Measurements from ENCODE around the gene B3GNT9.

Gene B3GNT9

GRCh38 chr16:67169011-67169451 is 18.2 kb upstream of the B3GNT9 start:
- in situ Hi-C loops (cut with MboI; ENCODE audit: low sequenced_read_pairs), result loop anchor here (25.0 kb wide), 1 partner anchor 207 kb away; the partner anchor contains the start of gene CES3

DNA sequence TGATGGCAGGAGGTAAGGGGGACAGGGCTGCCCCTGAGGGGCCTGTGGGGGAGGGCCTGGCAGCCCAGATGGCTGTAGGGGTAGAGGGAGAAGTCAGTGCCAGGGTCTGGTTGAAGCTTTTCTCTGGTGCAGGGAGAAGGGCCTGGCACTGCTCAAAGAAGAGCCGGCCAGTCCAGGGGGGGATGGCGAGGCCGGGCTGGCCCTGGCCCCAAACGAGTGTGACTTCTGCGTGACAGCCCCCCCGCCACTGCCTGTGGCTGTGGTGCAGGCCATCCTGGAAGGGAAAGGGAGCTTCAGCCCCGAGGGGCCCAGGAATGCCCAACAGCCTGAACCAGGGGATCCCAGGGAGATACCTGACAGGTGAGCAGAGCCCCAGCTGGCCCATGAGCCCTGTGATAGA is 16.8 kb upstream of the B3GNT9 start:
- in situ Hi-C loops (cut with MboI; ENCODE audit: low sequenced_read_pairs), result loop anchor here (25.0 kb wide), 1 partner anchor 205 kb away; the partner anchor contains the start of gene CES3

GRCh38 chr16:67166598-67167168 is 15.9 kb upstream of the B3GNT9 start:
- in situ Hi-C loops (cut with MboI; ENCODE audit: low sequenced_read_pairs), result loop anchor here (25.0 kb wide), 1 partner anchor 204 kb away; the partner anchor contains the start of gene CES3

GRCh38 chr16:67166110-67166547 is 15.3 kb upstream of the B3GNT9 start:
- in situ Hi-C loops (cut with MboI; ENCODE audit: low sequenced_read_pairs), result loop anchor here (25.0 kb wide), 1 partner anchor 204 kb away; the partner anchor contains the start of gene CES3

DNA sequence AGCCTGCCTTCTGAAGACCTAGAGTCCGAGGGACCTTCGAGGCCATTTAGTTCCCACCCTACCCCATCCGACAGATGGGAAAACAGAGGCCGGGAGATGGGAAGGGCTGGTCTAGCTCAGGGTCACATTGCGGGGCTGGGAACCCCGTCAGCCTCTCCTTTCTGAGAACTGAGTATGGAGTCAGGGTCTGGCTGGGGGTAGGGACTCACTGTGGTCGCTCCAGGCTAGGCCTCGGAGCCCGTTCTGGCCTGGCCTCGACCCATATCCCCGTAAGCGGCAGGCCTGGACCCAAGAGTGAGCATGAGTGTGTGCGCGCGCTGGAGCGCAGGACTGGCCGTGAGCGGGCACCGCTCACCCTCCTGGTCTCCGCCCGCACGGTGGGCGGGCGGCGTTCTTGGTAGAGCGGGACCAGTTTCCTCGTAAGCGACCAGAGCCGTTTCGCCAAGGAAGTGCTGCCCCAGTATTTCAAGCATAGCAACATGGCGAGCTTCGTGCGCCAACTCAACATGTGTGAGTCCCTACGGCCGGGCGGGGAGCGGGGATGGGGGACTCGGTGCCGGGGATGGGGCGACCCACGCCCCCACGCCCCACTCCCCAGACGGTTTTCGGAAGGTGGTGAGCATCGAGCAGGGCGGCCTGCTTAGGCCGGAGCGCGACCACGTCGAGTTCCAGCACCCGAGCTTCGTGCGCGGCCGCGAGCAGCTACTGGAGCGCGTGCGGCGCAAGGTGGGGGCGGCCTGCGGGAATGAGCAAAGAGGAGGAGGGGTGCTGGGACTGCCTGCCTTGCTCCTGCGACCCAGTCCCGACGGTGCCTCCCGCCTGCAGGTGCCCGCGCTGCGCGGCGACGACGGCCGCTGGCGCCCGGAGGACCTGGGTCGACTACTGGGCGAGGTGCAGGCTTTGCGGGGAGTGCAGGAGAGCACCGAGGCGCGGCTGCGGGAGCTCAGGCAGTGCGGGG is 14.6 kb upstream of the B3GNT9 start:
- in situ Hi-C loops (cut with MboI; ENCODE audit: low sequenced_read_pairs), result loop anchor here (25.0 kb wide), 1 partner anchor 203 kb away; the partner anchor contains the start of gene CES3

GRCh38 chr16:67164599-67165061 is 13.8 kb upstream of the B3GNT9 start, which contains the start of gene HSF4:
TSS of gene HSF4 (plus strand) at chr16:67164745. CDS start at chr16:67164812, 67 bp downstream.
- in situ Hi-C loops (cut with MboI; ENCODE audit: low sequenced_read_pairs), result loop anchor here (25.0 kb wide), 1 partner anchor 202 kb away; the partner anchor contains the start of gene CES3

DNA sequence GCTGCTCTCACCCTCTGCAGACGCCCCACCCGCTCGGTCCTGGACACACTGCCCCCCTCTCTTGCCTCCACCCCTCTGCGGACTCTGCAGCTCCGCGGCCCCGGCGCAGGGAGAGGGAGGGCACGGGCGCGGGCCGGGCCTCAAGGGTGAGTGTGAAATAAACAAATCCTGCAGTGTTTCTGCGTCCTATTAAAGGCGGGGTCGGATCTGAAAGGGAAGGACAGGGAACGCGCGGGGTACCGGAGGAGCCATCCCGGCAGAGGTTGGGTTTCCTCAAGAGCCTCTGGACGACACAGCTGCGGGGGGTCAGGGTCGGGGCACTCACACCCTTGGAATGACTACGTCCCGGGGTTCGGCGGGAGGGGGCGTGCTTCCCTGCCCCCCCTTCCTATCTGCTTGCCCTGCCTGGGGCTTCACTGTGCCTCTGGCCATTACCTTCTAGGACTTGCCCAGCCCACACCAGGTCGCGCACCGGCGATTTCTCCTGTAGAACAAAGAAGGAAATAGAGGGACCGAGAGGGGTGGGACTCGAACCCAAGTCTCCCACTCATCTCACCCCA is 13.3 kb upstream of the B3GNT9 start:
- in situ Hi-C loops (cut with MboI; ENCODE audit: low sequenced_read_pairs), result loop anchor here (25.0 kb wide), 1 partner anchor 202 kb away; the partner anchor contains the start of gene CES3

DNA sequence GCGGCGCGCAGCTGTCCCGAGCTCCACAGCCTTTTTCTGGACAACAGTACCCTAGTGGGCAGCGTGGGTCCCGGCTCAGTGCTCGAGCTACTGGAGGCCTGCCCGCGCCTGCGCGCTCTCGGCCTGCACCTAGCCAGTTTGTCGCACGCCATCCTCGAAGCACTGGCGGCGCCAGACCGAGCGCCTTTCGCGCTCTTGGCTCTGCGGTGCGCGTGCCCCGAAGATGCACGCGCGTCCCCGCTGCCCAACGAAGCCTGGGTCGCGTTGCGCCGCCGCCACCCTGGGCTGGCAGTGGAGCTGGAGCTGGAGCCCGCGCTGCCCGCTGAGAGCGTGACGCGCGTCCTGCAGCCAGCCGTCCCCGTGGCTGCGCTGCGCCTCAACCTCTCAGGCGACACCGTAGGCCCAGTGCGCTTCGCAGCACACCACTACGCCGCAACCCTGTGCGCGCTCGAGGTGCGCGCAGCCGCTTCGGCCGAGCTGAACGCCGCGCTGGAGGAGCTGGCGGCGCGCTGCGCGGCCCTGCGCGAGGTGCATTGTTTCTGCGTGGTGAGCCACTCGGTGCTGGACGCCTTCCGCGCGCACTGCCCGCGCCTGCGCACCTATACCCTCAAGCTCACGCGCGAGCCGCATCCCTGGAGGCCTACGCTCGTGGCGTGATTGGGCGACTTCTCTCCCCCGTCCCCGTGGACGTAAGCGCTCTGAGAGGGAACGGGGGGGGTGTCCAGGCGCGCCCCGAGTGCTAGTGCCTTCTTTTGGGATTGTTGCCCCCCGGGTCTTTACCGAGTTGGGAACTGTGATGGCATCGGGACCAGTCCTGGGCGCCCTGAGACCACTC is 12.6 kb upstream of the B3GNT9 start:
- in situ Hi-C loops (cut with MboI; ENCODE audit: low sequenced_read_pairs), result loop anchor here (25.0 kb wide), 1 partner anchor 201 kb away; the partner anchor contains the start of gene CES3

- in situ Hi-C loops (cut with MboI; ENCODE audit: low sequenced_read_pairs), result loop anchor here (25.0 kb wide), 1 partner anchor 200 kb away; the partner anchor contains the start of gene CES3
Observed at GRCh38 chr16:67162506-67163163, 11.8 kb upstream of the B3GNT9 start.

- in situ Hi-C loops (cut with MboI; ENCODE audit: low sequenced_read_pairs), result loop anchor here (25.0 kb wide), 1 partner anchor 199 kb away; the partner anchor contains the start of gene CES3
Observed at GRCh38 chr16:67161595-67162058, 10.8 kb upstream of the B3GNT9 start.

- in situ Hi-C loops (cut with MboI; ENCODE audit: low sequenced_read_pairs), result loop anchor here (10.0 to 25.0 kb wide), 2 partner anchors 144 to 197 kb away; partner anchors contain the start of gene CES3
Observed at GRCh38 chr16:67158637-67159600, 8.1 kb upstream of the B3GNT9 start.

DNA sequence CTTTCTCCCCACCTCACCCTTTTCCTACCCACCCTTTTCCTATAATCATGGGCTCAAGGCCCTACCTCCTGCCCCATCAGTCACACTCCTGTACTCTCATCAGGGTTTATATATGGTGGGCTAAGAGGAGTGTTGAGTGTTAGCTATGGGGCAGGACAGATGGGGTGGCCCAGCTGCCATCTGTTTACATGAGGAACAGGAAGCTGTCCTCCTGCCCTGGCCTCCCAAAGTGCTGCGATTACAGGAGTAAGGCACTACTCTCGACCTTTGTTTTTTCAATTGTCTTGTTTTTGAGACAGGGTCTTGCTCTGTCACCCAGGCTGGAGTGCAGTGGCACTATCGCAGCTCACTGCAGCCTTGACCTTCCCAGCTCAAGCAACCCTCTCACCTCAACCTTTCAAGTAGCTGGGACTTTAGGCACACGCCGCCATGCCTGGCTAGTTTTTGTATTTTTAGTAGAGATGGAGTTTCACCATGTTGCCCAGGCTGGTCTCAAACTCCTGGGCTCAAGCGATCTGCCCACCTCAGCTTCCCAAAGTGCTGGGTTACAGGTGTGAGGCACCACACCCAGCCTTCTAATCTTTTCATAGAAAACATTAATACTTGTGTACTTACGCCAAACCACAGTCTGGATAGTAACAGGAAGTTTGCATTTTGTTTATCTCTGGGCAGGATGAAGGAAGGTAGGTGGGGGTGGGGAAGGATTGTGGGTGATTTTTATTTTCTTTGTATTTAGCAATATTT is 7.3 kb upstream of the B3GNT9 start:
- in situ Hi-C loops (cut with MboI; ENCODE audit: low sequenced_read_pairs), result loop anchor here (10.0 to 25.0 kb wide), 2 partner anchors 143 to 196 kb away; partner anchors contain the start of gene CES3

GRCh38 chr16:67157106-67157748 is 6.4 kb upstream of the B3GNT9 start:
- in situ Hi-C loops (cut with MboI; ENCODE audit: low sequenced_read_pairs), result loop anchor here (10.0 to 25.0 kb wide), 2 partner anchors 142 to 195 kb away; partner anchors contain the start of gene CES3

GRCh38 chr16:67156143-67156844 is 5.5 kb upstream of the B3GNT9 start:
- in situ Hi-C loops (cut with MboI; ENCODE audit: low sequenced_read_pairs), result loop anchor here (10.0 to 25.0 kb wide), 2 partner anchors 141 to 194 kb away; partner anchors contain the start of gene CES3

DNA sequence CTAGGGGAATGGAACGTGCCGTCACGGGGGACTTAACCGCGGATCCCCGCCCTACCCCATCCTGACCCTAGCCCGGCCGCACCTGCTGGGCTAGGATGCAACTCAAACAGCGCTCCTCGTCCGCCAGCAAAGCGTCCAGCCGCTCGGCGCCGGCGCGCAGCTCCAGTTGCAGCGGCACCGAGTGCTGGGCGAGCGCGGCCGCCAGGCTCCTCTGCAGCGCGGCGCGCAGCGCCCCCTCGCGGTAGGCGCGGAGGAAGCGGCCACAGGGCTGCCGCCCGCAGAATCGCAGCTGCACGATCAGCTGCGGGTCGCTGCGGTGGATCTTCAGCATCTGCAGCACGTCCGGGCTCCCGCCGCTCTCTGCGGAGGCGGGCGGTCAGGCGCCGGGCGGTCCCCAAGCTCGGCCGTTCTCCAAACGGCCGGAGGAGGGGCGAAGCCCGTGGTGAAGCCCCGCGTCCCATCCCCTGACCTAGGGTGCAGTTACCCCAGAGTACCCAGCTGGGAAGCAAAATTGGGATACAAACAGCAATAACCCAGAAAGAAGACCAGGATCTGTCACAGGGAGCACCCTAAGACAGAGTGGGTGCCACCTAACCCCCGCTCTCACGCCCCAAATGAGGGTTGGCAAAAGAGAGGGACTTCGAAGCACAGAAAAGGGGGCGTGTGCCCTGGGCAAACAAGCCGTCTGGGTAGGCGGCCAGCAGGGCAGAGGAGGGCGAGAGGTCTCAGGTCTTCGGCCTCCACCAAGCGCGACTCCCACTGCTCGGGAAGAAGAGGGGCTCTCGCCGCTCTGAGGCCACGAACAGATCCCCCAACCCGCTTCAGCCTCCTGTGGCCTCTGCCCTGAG is 4.7 kb upstream of the B3GNT9 start:
- in situ Hi-C loops (cut with MboI; ENCODE audit: low sequenced_read_pairs), result loop anchor here (10.0 to 25.0 kb wide), 2 partner anchors 141 to 193 kb away; partner anchors contain the start of gene CES3

Data from HL-60/S4 treated with retinoic acid at 250 ng/mL for 4 days and 3 days (cell line).